H1 (cell line): Measurements from ENCODE around the gene CA5A.
"Not testable (repeated sequence)": the region's sequence is repeated elsewhere in the genome, so short reads cannot be mapped to it uniquely, and the experiment has no call there.

ENCODE experiments used
- CBX5 ChIP-seq: fragments of 300-800, 300-1000 bp; sonication (generic); IDR thresholded peaks from 2 replicates; pipeline ENCODE4 v1.7.1; 2016; ENCODE audit warnings: antibody characterized with exemption, low read length, low read depth
- HDAC6 ChIP-seq: IDR thresholded peaks from one replicate; pipeline ENCODE4 v1.7.1; 2012; ENCODE audit warnings: low read depth, mild to moderate bottlenecking, inconsistent platforms, low read length, moderate library complexity
- POLR2A ChIP-seq, 2 experiments: IDR thresholded peaks; 1 replicate in 1 of 2; 2 replicates in 1 of 2; pipeline ENCODE4 v1.6.1; 2011; ENCODE audit warnings: low read depth in 2 of 2, low read length in 2 of 2, mild to moderate bottlenecking in 2 of 2; ENCODE audit errors: control extremely low read depth in 1 of 2

DNA sequence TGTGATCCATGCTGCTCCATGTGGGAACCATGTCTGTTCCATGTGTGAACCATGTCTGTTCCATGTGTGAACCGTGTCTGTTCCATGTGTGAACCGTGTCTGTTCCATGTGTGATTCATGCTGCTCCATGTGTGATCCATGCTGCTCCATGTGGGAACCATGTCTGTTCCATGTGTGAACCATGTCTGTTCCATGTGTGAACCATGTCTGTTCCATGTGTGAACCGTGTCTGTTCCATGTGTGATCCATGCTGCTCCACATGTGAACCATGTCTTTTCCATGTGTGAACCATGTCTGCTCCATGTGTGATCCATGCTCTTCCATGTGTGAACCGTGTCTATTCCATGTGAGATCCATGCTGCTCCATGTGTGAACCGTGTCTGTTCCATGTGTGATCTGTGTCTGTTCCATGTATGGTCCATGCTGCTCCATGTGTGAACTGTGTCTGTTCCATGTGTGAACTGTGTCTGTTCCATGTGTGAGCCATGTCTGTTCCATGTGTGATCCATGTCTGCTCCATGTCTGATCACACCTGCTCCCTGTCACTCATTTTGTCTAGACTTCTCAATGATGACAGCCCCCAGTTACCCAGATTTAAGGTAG lies 56.8 kb downstream of the CA5A start:
- not testable (repeated sequence) for TF ChIP-seq CBX5; HDAC6; POLR2A (IDR thresholded peaks at IDR 0.05; ENCODE audit: control extremely low read depth in 1 of 2, low read depth in 2 of 2, low read length in 2 of 2)
